Measurements from ENCODE around the gene ATG4B. TPM values are rescaled to one million over a fixed set of nuclear protein-coding genes. Genes with fewer than 3 reads are reported as not detected.

ATG4B gene
- total RNA-seq, 1 experiment from 2014 or later: 133 TPM

DNA sequence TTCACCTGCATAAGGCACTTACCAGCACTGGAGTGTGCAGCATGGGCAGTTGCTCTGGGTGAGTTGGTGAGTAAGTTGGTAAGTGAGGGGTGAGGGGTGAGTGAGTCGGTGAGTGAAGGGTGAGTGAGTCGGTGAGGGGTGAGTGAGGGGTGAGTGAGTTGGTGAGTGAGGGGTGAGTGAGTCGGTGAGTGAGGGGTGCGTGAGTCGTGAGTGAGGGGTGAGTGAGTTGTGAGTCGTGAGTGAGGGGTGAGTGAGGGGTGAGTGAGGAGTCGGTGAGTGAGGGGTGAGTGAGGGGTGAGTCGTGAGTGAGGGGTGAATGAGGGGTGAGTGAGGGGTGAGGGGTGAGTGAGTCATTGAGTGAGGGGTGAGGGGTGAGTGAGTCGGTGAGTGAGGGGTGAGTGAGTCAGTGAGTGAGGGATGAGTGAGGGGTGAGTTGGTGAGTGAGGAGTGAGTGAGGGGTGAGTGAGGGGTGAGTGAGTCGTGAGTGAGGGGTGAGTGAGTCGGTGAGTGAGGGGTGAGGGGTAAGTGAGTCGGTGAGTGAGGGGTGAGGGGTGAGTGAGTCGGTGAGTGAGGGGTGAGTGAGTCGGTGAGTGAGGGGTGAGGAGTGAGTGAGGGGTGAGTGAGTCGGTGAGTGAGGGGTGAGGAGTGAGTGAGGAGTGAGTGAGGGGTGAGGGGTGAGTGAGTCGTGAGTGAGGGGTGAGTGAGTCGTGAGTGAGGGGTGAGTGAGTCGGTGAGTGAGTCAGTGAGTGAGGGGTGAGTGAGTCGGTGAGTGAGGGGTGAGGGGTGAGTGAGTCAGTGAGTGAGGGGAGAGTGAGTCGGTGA, 17.7 kb upstream of the ATG4B start:
- ChIA-PET POLR2A (no interaction called here), CTCF (no interaction called here)
- H3K27ac Mint-ChIP-seq: peak overlapping the region; percentile 36; the same call in 1 of the 2 replicates
- DNase-seq (ENCODE audit: low spot score) (no peak), ATAC-seq (no peak)
- peaks cover 9% of the 10 kb centered on the region for H3K36me3 Mint-ChIP-seq
- H3K4me3 Mint-ChIP-seq: no peak overlapping the region
- peaks cover 5% of the 10 kb centered on the region for H3K9me3 Mint-ChIP-seq
- H3K27me3 Mint-ChIP-seq (ENCODE audit: low read depth): no peaks in the 10 kb centered on the region
- H3K4me1 Mint-ChIP-seq: peaks cover 26% of the 10 kb centered on the region
- TF ChIP-seq SMAD4 (CRISPR knock-in tag; IDR thresholded peaks at IDR 0.05): no peak
- no peak for TF ChIP-seq IRF2 (CRISPR knock-in tag; IDR thresholded peaks at IDR 0.05; ENCODE audit: borderline replicate concordance, low read depth)
- TF ChIP-seq OVOL2 (CRISPR knock-in tag; IDR thresholded peaks at IDR 0.05; ENCODE audit: borderline replicate concordance): no peak
- TF ChIP-seq FOXP4 (CRISPR knock-in tag; IDR thresholded peaks at IDR 0.05): no peak
- TF ChIP-seq HMGA2 (CRISPR knock-in tag; IDR thresholded peaks at IDR 0.05): no peak
- TF ChIP-seq ZNF416 (CRISPR knock-in tag; IDR thresholded peaks at IDR 0.05): no peak
- TF ChIP-seq, protein P1, sequence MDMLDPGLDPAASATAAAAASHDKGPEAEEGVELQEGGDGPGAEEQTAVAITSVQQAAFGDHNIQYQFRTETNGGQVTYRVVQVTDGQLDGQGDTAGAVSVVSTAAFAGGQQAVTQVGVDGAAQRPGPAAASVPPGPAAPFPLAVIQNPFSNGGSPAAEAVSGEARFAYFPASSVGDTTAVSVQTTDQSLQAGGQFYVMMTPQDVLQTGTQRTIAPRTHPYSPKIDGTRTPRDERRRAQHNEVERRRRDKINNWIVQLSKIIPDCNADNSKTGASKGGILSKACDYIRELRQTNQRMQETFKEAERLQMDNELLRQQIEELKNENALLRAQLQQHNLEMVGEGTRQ (CRISPR knock-in tag; IDR thresholded peaks at IDR 0.05): no peak
- TF ChIP-seq, protein P2, sequence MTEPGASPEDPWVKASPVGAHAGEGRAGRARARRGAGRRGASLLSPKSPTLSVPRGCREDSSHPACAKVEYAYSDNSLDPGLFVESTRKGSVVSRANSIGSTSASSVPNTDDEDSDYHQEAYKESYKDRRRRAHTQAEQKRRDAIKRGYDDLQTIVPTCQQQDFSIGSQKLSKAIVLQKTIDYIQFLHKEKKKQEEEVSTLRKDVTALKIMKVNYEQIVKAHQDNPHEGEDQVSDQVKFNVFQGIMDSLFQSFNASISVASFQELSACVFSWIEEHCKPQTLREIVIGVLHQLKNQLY (CRISPR knock-in tag; IDR thresholded peaks at IDR 0.05): no peak
- no peak for TF ChIP-seq ZBTB21 (CRISPR knock-in tag; IDR thresholded peaks at IDR 0.05; ENCODE audit: borderline replicate concordance)
- TF ChIP-seq NFATC4 (CRISPR knock-in tag; IDR thresholded peaks at IDR 0.05): no peak
- no peak for TF ChIP-seq AFF4 (CRISPR knock-in tag; IDR thresholded peaks at IDR 0.05; ENCODE audit: borderline replicate concordance)
- TF ChIP-seq TEAD4 (CRISPR knock-in tag; IDR thresholded peaks at IDR 0.05): no peak
- TF ChIP-seq ZNF317 (CRISPR knock-in tag; IDR thresholded peaks at IDR 0.05; ENCODE audit: borderline replicate concordance, low read depth): no peak
- TF ChIP-seq NR3C1 (CRISPR knock-in tag; conservative IDR thresholded peaks at IDR 0.05; ENCODE audit: low read depth): no peak

DNA sequence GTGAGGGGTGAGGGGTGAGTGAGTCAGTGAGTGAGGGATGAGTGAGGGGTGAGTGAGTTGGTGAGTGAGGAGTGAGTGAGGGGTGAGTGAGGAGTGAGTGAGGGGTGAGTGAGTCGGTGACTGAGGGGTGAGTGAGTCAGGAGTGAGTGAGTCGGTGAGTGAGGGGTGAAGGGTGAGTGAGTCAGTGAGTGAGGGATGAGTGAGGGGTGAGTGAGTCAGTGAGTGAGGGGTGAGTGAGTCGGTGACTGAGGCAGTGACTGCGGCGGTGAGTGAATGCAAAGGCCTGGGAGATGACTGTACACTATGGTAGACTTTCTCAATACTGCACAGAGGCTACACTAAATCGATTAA, 17.1 kb upstream of the ATG4B start:
- no peak for DNase-seq (ENCODE audit: low spot score)
- TF ChIP-seq ZNF423 (CRISPR knock-in tag; IDR thresholded peaks at IDR 0.05) (no peak), HMGXB4 (CRISPR knock-in tag; IDR thresholded peaks at IDR 0.05) (no peak), MXD4 (CRISPR knock-in tag; IDR thresholded peaks at IDR 0.05; ENCODE audit: borderline replicate concordance) (no peak), ERG (CRISPR knock-in tag; IDR thresholded peaks at IDR 0.05) (no peak), NFYB (CRISPR knock-in tag; conservative IDR thresholded peaks at IDR 0.05; ENCODE audit: low read depth) (no peak), USF1 (CRISPR knock-in tag; IDR thresholded peaks at IDR 0.05) (no peak), SOX15 (CRISPR knock-in tag; IDR thresholded peaks at IDR 0.05) (no peak), ZNF232 (CRISPR knock-in tag; IDR thresholded peaks at IDR 0.05) (no peak), ZNF219 (CRISPR knock-in tag; IDR thresholded peaks at IDR 0.05; ENCODE audit: borderline replicate concordance) (no peak), RELA (CRISPR knock-in tag; IDR thresholded peaks at IDR 0.05; ENCODE audit: borderline replicate concordance) (no peak), NR3C1 (CRISPR knock-in tag; conservative IDR thresholded peaks at IDR 0.05; ENCODE audit: low read depth) (no peak), ZNF263 (CRISPR knock-in tag; IDR thresholded peaks at IDR 0.05; ENCODE audit: low read depth) (no peak)

More for the DNA sequence above, 17.1 kb upstream of the ATG4B start:
- no peak overlapping the region for H3K4me3 Mint-ChIP-seq
- H3K9me3 Mint-ChIP-seq: peaks cover 5% of the 10 kb centered on the region
- H3K27ac Mint-ChIP-seq: 0 out of 2 replicates have a peak overlapping the region, but pooled peaks have one; percentile 77
- ChIA-PET CTCF (no interaction called here), POLR2A (no interaction called here)
- ATAC-seq: no peak
- H3K27me3 Mint-ChIP-seq (ENCODE audit: low read depth): no peaks in the 10 kb centered on the region
- peaks cover 9% of the 10 kb centered on the region for H3K36me3 Mint-ChIP-seq
- H3K4me1 Mint-ChIP-seq: peaks cover 24% of the 10 kb centered on the region
